Measurements from ENCODE around the gene PSMB5. TPM values are rescaled to one million over a fixed set of nuclear protein-coding genes. Genes with fewer than 3 reads are reported as not detected.

PSMB5 gene
- total and polyA plus RNA-seq, 2 of the 13 experiments (the other 11 are each of a cell fraction or from before 2014, with no cell fraction given), result 705 to 871 TPM

DNA sequence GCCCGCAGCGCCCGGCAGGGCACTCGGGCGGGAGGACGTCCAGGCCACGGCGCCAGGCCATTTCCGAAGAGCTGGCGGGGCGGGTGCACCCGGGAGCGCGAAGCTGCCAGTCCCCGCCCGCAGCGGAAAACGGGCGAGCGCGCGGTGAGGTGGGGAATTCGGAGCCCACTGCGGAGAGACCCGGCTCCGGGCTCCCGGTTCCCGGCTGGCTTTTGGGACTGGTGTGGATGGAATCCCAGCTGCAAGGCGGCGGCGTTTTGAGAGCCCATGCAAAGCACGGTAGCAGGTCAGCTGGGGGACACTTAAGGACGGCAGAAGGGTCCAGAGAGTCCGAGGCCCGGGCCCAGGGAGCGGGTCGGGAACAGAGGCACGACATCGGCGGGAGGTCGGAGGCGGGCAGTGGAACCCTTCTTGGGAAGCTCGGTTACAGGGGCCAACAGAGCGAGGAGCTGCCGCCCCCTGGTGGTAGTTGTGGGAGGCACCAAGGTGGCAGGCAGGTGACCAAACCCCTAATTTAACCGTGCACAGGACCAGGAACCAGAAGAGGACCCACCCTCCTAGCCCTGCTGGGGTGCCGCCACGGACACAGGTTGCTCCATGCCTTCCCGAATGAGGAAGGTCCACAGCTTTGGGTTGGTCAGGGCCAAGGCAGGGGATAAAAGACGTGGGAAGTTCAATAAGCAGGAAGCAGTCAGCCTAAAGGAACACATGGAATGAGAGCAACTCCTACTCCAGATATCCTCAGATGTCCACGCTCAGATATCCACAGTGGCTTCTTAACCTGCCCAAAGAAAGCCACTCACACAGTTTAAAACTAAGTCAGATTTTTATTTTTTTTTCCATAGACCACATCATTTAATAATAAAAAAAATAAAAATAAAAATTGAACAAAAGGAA lies 23.3 kb upstream of the PSMB5 start (continued):
- peak; percentile 81 for TF ChIP-seq ASH2L (IDR thresholded peaks at IDR 0.05; ENCODE audit: insufficient read length, low read depth, low read length)
- TF ChIP-seq MTF1 (CRISPR knock-in tag; IDR thresholded peaks at IDR 0.05), result no peak
- peak; percentile 89 for TF ChIP-seq MEIS2 (CRISPR knock-in tag; IDR thresholded peaks at IDR 0.05)
- TF ChIP-seq SMARCE1 (IDR thresholded peaks at IDR 0.05; ENCODE audit: borderline replicate concordance), result no peak
- TF ChIP-seq ZNF431 (CRISPR knock-in tag; IDR thresholded peaks at IDR 0.05; ENCODE audit: borderline replicate concordance, low read depth), result no peak
- TF ChIP-seq EED (CRISPR knock-in tag; IDR thresholded peaks at IDR 0.05), result peak; percentile 95
- TF ChIP-seq KDM6A (CRISPR knock-in tag; IDR thresholded peaks at IDR 0.05; ENCODE audit: low read depth), result peak; percentile 21; the same call in 1 of the 2 replicates
- TF ChIP-seq SMARCC2 (IDR thresholded peaks at IDR 0.05), result no peak
- peak; percentile 86 for TF ChIP-seq AKAP8 (CRISPR knock-in tag; IDR thresholded peaks at IDR 0.05)
- peak; percentile 75; the same call in 1 of the 2 replicates for TF ChIP-seq ZNF510 (CRISPR knock-in tag; IDR thresholded peaks at IDR 0.05; ENCODE audit: low read depth)
- TF ChIP-seq, protein P1, sequence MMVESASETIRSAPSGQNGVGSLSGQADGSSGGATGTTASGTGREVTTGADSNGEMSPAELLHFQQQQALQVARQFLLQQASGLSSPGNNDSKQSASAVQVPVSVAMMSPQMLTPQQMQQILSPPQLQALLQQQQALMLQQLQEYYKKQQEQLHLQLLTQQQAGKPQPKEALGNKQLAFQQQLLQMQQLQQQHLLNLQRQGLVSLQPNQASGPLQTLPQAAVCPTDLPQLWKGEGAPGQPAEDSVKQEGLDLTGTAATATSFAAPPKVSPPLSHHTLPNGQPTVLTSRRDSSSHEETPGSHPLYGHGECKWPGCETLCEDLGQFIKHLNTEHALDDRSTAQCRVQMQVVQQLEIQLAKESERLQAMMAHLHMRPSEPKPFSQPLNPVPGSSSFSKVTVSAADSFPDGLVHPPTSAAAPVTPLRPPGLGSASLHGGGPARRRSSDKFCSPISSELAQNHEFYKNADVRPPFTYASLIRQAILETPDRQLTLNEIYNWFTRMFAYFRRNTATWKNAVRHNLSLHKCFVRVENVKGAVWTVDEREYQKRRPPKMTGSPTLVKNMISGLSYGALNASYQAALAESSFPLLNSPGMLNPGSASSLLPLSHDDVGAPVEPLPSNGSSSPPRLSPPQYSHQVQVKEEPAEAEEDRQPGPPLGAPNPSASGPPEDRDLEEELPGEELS (CRISPR knock-in tag; IDR thresholded peaks at IDR 0.05), result peak; percentile 56; the same call in 1 of the 2 replicates
- TF ChIP-seq STAG1 (CRISPR knock-in tag; IDR thresholded peaks at IDR 0.05), result peak; percentile 96
- TF ChIP-seq NFRKB (IDR thresholded peaks at IDR 0.05), result no peak
- 0 out of 2 replicates have a peak, but pooled peaks have one; percentile 85 for TF ChIP-seq ZNF446 (CRISPR knock-in tag; IDR thresholded peaks at IDR 0.05)
- TF ChIP-seq, protein P2, sequence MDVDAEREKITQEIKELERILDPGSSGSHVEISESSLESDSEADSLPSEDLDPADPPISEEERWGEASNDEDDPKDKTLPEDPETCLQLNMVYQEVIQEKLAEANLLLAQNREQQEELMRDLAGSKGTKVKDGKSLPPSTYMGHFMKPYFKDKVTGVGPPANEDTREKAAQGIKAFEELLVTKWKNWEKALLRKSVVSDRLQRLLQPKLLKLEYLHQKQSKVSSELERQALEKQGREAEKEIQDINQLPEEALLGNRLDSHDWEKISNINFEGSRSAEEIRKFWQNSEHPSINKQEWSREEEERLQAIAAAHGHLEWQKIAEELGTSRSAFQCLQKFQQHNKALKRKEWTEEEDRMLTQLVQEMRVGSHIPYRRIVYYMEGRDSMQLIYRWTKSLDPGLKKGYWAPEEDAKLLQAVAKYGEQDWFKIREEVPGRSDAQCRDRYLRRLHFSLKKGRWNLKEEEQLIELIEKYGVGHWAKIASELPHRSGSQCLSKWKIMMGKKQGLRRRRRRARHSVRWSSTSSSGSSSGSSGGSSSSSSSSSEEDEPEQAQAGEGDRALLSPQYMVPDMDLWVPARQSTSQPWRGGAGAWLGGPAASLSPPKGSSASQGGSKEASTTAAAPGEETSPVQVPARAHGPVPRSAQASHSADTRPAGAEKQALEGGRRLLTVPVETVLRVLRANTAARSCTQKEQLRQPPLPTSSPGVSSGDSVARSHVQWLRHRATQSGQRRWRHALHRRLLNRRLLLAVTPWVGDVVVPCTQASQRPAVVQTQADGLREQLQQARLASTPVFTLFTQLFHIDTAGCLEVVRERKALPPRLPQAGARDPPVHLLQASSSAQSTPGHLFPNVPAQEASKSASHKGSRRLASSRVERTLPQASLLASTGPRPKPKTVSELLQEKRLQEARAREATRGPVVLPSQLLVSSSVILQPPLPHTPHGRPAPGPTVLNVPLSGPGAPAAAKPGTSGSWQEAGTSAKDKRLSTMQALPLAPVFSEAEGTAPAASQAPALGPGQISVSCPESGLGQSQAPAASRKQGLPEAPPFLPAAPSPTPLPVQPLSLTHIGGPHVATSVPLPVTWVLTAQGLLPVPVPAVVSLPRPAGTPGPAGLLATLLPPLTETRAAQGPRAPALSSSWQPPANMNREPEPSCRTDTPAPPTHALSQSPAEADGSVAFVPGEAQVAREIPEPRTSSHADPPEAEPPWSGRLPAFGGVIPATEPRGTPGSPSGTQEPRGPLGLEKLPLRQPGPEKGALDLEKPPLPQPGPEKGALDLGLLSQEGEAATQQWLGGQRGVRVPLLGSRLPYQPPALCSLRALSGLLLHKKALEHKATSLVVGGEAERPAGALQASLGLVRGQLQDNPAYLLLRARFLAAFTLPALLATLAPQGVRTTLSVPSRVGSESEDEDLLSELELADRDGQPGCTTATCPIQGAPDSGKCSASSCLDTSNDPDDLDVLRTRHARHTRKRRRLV (CRISPR knock-in tag; IDR thresholded peaks at IDR 0.05), result 0 out of 2 replicates have a peak, but pooled peaks have one; percentile 46
- peak; percentile 78; the same call in 1 of the 2 replicates for TF ChIP-seq ZNF180 (CRISPR knock-in tag; IDR thresholded peaks at IDR 0.05; ENCODE audit: borderline replicate concordance, low read depth)
- no peak for TF ChIP-seq NR1H2 (CRISPR knock-in tag; IDR thresholded peaks at IDR 0.05; ENCODE audit: borderline replicate concordance, low read depth)
- TF ChIP-seq FIP1L1 (IDR thresholded peaks at IDR 0.05; ENCODE audit: borderline replicate concordance, insufficient read depth, low read depth, low read length), result peak; percentile 99
- TF ChIP-seq CREM (IDR thresholded peaks at IDR 0.05), result no peak
- TF ChIP-seq CREM (CRISPR knock-in tag; IDR thresholded peaks at IDR 0.05), result no peak
- TF ChIP-seq REXO4 (CRISPR knock-in tag; IDR thresholded peaks at IDR 0.05; ENCODE audit: borderline replicate concordance), result no peak
- TF ChIP-seq NR2F6 (IDR thresholded peaks at IDR 0.05), result no peak; the same call in 1 of the 2 replicates
- peak; percentile 33; the same call in 1 of the 2 replicates for TF ChIP-seq NR2F6 (CRISPR knock-in tag; IDR thresholded peaks at IDR 0.05)
- no peak for TF ChIP-seq U2AF2 (IDR thresholded peaks at IDR 0.05; ENCODE audit: low read depth, low read length)
- peak; percentile 70; the same call in 1 of the 2 replicates for TF ChIP-seq PCBP1 (IDR thresholded peaks at IDR 0.05; ENCODE audit: borderline replicate concordance, low read depth, low read length)
